A673 (cell line): ENCODE results near the gene BCAP29. TPM values are rescaled to one million over a fixed set of nuclear protein-coding genes. Genes with fewer than 3 reads are reported as not detected.

Source experiments
- BruUV-seq: library from RNA; stranded (reverse); fragments of 400-500 nt; replicated peaks from 2 replicates; lab custom pipeline; 2021; lab: Mats Ljungman, UMichigan
- CTCF ChIA-PET: fragments of 300-600 bp; sonication (Branson Sonifier 250); formaldehyde crosslinking; loops from one replicate; lab custom pipeline; 2022; ENCODE audit warnings: antibody characterized with exemption; lab: Charles Lee
- POLR2A ChIA-PET: fragments of 300-600 bp; sonication (Branson Sonifier 250); formaldehyde crosslinking; loops from one replicate; lab custom pipeline; 2022; ENCODE audit warnings: antibody characterized with exemption; ENCODE audit not compliant: low non-redundant PET; lab: Charles Lee
- DNase-seq: peaks from one replicate; pipeline ENCODE4 v3.0.0-alpha.2; 2015; ENCODE audit warnings: low spot score
- H3K27ac ChIP-seq: fragments of 200-600 bp; sonication (generic); 2 replicates; pipeline ENCODE4 v1.5.1; 2016; ENCODE audit warnings: mixed run types, low read depth, mild to moderate bottlenecking, mixed read lengths, antibody characterized with exemption, low read length; ENCODE audit not compliant: poor library complexity, severe bottlenecking
- H3K27me3 ChIP-seq: fragments of 200-600 bp; sonication (generic); replicated peaks from 2 replicates; pipeline ENCODE4 v1.6.1; 2017; ENCODE audit warnings: mixed run types, low read depth, mild to moderate bottlenecking, mixed read lengths, antibody characterized with exemption, low read length; ENCODE audit not compliant: insufficient read depth, poor library complexity
- H3K36me3 ChIP-seq: fragments of 200-600 bp; sonication (generic); 2 replicates; pipeline ENCODE4 v1.6.1; 2016; ENCODE audit warnings: mixed run types, mild to moderate bottlenecking, mixed read lengths, antibody characterized with exemption, low read length; ENCODE audit not compliant: insufficient read depth, poor library complexity, severe bottlenecking
- H3K4me1 ChIP-seq: fragments of 200-600 bp; sonication (generic); 2 replicates; pipeline ENCODE4 v1.6.1; 2017; ENCODE audit warnings: mixed run types, mild to moderate bottlenecking, mixed read lengths, antibody characterized with exemption, low read length; ENCODE audit not compliant: insufficient read depth, poor library complexity, severe bottlenecking
- H3K4me3 ChIP-seq: fragments of 200-600 bp; sonication (generic); 2 replicates; pipeline ENCODE4 v1.5.1; 2016; ENCODE audit warnings: low read depth, mixed run types, mild to moderate bottlenecking, mixed read lengths, low read length; ENCODE audit not compliant: poor library complexity, severe bottlenecking
- H3K9me3 ChIP-seq: fragments of 200-600 bp; sonication (generic); 2 replicates; pipeline ENCODE4 v1.6.1; 2016; ENCODE audit warnings: mixed run types, low read depth, mild to moderate bottlenecking, mixed read lengths, antibody characterized with exemption, low read length; ENCODE audit not compliant: poor library complexity, severe bottlenecking
- CTCF ChIP-seq: fragments of 300-800, 200-600 bp; sonication (generic); conservative IDR thresholded peaks from 2 replicates; pipeline ENCODE4 v1.5.1; 2017; ENCODE audit warnings: low read depth, mild to moderate bottlenecking, antibody characterized with exemption, low read length, moderate library complexity, mixed read lengths
- EZH2 ChIP-seq: fragments of 200-600 bp; sonication (generic); IDR thresholded peaks from 2 replicates; pipeline ENCODE4 v1.6.1; 2017; ENCODE audit warnings: borderline replicate concordance, low read depth, mild to moderate bottlenecking, mixed read lengths, antibody characterized with exemption, low read length; ENCODE audit not compliant: poor library complexity, severe bottlenecking
- intact Hi-C: fragments of 100-400 bp; cut with micrococcal nuclease; formaldehyde crosslinking; loops from one replicate; pipeline ENCODE4 v1.10.0; 2022; ENCODE audit not compliant: unreplicated experiment
- total RNA-seq: library from RNA; stranded (reverse); gene quantifications from 2 replicates; pipeline ENCODE4 v1.2.3, GENCODE V29; 2021

BCAP29 gene
- total RNA-seq, 1 experiment from 2014 or later: 32.0 TPM

DNA sequence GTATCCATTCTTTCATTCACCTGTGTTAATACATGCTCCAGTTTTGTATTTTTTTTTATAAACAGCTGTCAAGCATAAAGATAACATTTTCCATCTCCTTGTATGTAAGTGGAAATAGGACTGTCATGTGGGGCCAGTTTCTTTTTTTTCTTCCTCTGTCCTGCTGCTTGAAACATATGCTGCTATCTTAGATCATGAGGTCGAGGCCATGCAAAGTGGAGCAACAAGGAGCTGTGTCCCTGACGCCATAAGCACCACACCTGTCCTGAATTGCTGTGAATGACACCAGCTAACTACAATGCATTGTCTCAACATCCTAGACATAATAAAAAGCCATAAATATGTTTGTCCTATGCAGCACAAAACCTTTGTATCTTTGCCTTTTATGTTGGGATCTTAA, 42.8 kb downstream of the BCAP29 start:
- H3K4me3 ChIP-seq: no peak overlapping the region
- no peaks in the 10 kb centered on the region for H3K36me3 ChIP-seq
- TF ChIP-seq EZH2 (no peak), CTCF (no peak)
- ChIA-PET POLR2A (no interaction called here), CTCF (no interaction called here)
- no TSS peak for BruUV-seq
- no peak overlapping the region for H3K27ac ChIP-seq
- no peaks in the 10 kb centered on the region for H3K9me3 ChIP-seq
- no peak for DNase-seq
- H3K27me3 ChIP-seq: no peaks in the 10 kb centered on the region
- no peaks in the 10 kb centered on the region for H3K4me1 ChIP-seq
- intact Hi-C loops: no loop called here

DNA sequence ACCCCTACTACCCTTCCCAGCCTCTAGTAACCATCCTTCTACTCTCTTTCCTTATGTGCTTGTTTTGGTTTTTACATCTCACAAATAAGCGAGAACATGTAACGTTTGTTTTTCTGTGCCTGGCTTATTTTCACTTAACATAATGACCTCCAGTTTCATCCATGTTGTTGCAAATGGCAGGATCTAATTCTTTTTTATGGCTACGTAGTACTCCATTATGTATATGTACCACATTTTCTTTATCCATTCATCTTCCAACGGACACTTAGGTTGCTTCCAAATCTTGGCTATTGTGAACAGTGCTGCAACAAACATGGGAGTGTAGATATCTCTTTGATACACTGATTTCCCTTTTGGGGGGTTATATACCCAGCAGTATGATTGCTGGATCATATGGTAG, 47.0 kb downstream of the BCAP29 start:
- intact Hi-C loops: no loop called here
- DNase-seq: no peak
- ChIA-PET POLR2A (no interaction called here), CTCF (no interaction called here)
- H3K4me1 ChIP-seq: no peaks in the 10 kb centered on the region
- no peaks in the 10 kb centered on the region for H3K36me3 ChIP-seq
- no peak for TF ChIP-seq EZH2
- no peak for TF ChIP-seq CTCF
- H3K9me3 ChIP-seq: no peaks in the 10 kb centered on the region
- no TSS peak for BruUV-seq
- no peaks in the 10 kb centered on the region for H3K27me3 ChIP-seq
- no peak overlapping the region for H3K4me3 ChIP-seq
- no peak overlapping the region for H3K27ac ChIP-seq

GRCh38 chr7:107628461-107629064, 48.5 kb downstream of the BCAP29 start:
- ChIA-PET POLR2A (no interaction called here), CTCF (no interaction called here)
- no peaks in the 10 kb centered on the region for H3K27me3 ChIP-seq
- H3K4me1 ChIP-seq: no peaks in the 10 kb centered on the region
- no peak overlapping the region for H3K4me3 ChIP-seq
- intact Hi-C loops: no loop called here
- H3K9me3 ChIP-seq: no peaks in the 10 kb centered on the region
- TF ChIP-seq EZH2 (no peak), CTCF (no peak)
- H3K27ac ChIP-seq: no peak overlapping the region
- no peak for DNase-seq
- H3K36me3 ChIP-seq: no peaks in the 10 kb centered on the region
- BruUV-seq: no TSS peak
